Activated T-helper 2 cell treated with anti-CD3 and anti-CD28 coated beads, Interferon-gamma antibody, Interleukin-2, Interleukin-4, amounts not matched to agents 10 μg/mL and 5 μg/mL and 100 μg/mL, durations not matched to agents 14 hours and 24 hours and 36 hours (primary cell): ENCODE data around the gene AQP11. TPM values are rescaled to one million over a fixed set of nuclear protein-coding genes. Genes with fewer than 3 reads are reported as not detected.
"Not testable (repeated sequence)": the region's sequence is repeated elsewhere in the genome, so short reads cannot be mapped to it uniquely, and the experiment has no call there.

ENCODE experiments used
- DNase-seq: peaks from one replicate; pipeline ENCODE4 v3.0.0; 2021; ENCODE audit warnings: low spot score
- H3K27ac Mint-ChIP-seq: one replicate; pipeline ENCODE4 v1.8.0; 2021; ENCODE audit warnings: mixed read lengths
- H3K27me3 Mint-ChIP-seq: one replicate; pipeline ENCODE4 v1.8.0; 2021; ENCODE audit warnings: low read depth, mixed read lengths
- H3K36me3 Mint-ChIP-seq: one replicate; pipeline ENCODE4 v1.8.0; 2021; ENCODE audit warnings: low read depth, mixed read lengths
- H3K4me1 Mint-ChIP-seq: one replicate; pipeline ENCODE4 v1.8.0; 2021; ENCODE audit warnings: low read depth, mixed read lengths
- H3K4me3 Mint-ChIP-seq: one replicate; pipeline ENCODE4 v1.8.0; 2021; ENCODE audit warnings: low read depth, mild to moderate bottlenecking, moderate library complexity, mixed read lengths
- H3K9me3 Mint-ChIP-seq: one replicate; pipeline ENCODE4 v1.8.0; 2021; ENCODE audit warnings: mixed read lengths
- intact Hi-C: fragments of 100-400 bp; cut with micrococcal nuclease; formaldehyde crosslinking; loops from one replicate; pipeline ENCODE4 v1.15.1; 2023
- total RNA-seq: library from RNA; stranded (reverse); gene quantifications from 2 replicates; pipeline ENCODE4 v1.2.3, GENCODE V29; 2022

AQP11 gene
- total RNA-seq, 1 donor from 2014 or later = 0.52 TPM

DNA sequence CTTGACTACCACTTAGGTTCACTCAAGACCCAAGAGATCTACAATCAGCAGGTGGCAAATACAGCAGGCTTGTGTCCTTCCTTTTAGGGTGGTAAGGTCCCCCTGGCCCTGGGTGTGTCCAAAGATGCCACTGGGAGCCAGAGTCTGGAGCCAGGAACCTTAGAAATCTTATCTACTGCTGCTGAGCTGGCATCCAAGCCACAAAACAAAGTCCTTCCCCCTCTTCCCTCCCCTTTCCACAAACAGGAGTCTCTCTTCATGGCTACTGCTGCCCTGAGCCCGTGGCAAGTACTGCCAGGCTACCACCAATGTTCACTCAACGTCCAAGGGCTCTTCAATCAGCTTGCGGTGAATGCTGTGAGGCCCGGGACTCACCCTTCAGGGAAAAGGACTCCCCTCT is 21.4 kb upstream of the AQP11 start:
- intact Hi-C loops = no loop called here
- DNase-seq = no peak
- H3K27ac Mint-ChIP-seq = no peak overlapping the region
- no peak overlapping the region for H3K4me3 Mint-ChIP-seq
- H3K36me3 Mint-ChIP-seq = no peaks in the 10 kb centered on the region
- no peaks in the 10 kb centered on the region for H3K4me1 Mint-ChIP-seq
- no peaks in the 10 kb centered on the region for H3K9me3 Mint-ChIP-seq
- peaks cover 8% of the 10 kb centered on the region for H3K27me3 Mint-ChIP-seq

DNA sequence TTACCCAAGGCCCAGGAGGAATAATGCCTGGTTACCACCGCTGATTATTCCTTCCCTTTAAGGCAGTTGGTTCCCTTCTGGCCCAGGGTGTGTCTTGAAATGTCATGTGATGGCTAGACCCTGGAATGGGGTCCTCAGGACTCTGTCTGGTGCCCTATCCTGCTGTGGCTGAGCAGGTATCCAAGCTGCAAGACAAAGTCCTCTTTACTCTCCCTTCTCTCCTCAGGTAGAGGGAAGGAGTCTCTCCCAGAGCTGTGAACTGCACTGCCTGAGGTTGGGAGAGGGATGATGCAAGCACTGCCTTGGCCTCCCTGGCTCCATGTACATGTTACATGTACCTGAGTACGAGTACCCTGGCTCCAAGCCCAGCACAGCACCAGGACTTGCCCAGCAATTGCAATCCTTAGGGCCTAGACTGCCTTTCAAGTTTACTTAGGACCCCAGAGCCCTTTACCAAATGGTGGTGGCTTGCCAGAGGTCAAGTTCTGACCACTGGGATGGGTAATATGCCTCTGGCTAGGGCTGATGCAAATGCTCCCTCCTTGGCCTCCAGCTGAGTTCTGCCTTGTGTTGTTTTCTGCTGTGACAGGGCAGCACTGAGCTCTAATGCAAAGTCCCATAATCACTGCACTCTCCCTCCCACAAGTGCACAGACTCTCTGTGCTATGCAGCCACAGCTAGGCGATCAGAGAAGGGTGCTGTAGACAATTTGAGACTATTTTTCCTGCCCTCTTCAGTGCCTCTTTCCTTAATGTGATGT is 20.7 kb upstream of the AQP11 start:
- no peaks in the 10 kb centered on the region for H3K36me3 Mint-ChIP-seq
- H3K27me3 Mint-ChIP-seq = peaks cover 8% of the 10 kb centered on the region
- intact Hi-C loops = no loop called here

DNA sequence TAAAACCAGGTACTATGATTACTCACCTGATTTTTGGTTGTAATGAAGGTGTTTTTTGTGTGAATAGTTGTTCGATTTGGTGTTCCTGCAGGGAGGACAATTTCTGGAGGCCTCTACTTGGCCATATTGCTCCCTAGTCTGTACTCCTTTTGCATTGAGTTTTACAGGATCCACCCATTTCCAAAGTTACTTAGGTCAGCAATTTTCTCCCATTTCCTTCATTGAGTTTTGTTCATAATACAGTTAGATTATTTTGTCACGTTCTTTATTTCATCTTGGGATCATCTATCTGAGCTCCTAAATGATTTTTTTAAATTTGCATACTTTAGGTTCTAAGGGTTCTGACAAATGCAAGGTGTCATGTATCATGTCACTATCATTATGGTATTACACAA is 20.1 kb upstream of the AQP11 start:
- DNase-seq = no peak
- intact Hi-C loops = no loop called here
- no peak overlapping the region for H3K27ac Mint-ChIP-seq
- peaks cover 8% of the 10 kb centered on the region for H3K27me3 Mint-ChIP-seq
- no peaks in the 10 kb centered on the region for H3K4me1 Mint-ChIP-seq
- H3K4me3 Mint-ChIP-seq = no peak overlapping the region
- H3K36me3 Mint-ChIP-seq = no peaks in the 10 kb centered on the region
- H3K9me3 Mint-ChIP-seq = no peaks in the 10 kb centered on the region

More for the DNA sequence above, 20.7 kb upstream of the AQP11 start:
- H3K4me3 Mint-ChIP-seq = no peak overlapping the region
- no peaks in the 10 kb centered on the region for H3K9me3 Mint-ChIP-seq
- no peak overlapping the region for H3K27ac Mint-ChIP-seq
- DNase-seq = no peak
- H3K4me1 Mint-ChIP-seq = no peaks in the 10 kb centered on the region

GRCh38 chr11:77570896-77571295 is 18.9 kb upstream of the AQP11 start:
- H3K4me3 Mint-ChIP-seq, H3K27ac Mint-ChIP-seq, DNase-seq, H3K4me1 Mint-ChIP-seq, intact Hi-C loops, H3K27me3 Mint-ChIP-seq, H3K36me3 Mint-ChIP-seq, H3K9me3 Mint-ChIP-seq: not testable (repeated sequence)

DNA sequence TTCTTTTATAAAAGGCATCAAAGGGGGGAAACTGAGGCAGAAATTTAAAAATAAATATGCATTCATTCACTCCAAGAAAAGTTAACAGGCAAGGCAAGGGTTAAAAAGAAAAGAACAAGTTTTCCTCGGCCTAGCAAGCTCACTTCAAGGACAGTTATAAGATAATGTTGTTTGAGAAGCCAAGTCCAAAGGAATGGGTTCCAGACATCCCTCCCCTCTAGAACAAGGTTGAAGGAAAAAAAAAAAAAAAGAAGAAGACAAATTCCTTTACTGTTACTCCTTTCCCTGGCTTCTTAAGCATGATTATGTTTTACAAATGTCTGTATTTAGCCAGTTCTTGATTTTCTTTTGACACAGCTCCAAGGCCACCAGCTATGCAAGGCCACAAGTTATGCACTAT is 14.3 kb upstream of the AQP11 start:
- H3K4me3 Mint-ChIP-seq, H3K27me3 Mint-ChIP-seq, H3K9me3 Mint-ChIP-seq, DNase-seq, H3K27ac Mint-ChIP-seq, H3K36me3 Mint-ChIP-seq, H3K4me1 Mint-ChIP-seq, intact Hi-C loops: not testable (repeated sequence)

DNA sequence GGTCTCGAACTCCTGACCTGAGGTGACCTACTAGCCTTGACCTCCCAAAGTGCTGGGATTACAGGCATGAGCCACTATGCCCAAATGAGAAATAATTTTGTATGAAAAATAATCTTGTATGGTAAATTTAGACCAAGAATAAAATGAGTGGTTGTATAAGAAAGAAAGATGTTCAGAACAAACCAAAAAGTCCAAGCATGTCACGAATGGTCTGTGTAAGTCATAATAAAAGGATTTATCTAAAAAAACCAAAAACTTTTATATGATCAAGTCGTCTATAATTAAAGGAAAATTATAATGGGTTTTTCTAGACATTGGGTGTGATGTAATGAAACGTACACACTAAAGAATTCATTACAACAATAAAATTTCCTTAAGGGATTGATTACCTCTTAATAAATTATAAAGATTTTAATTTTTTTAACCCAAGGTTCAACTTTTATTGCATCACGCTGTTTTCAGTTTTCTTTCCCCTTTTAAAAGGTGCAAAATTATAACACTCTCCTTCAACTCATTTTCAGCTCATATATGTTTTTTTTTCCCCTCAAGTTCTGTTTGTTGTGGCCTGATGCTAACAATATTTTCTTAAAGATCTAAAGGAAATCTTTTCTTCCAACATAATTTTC is 8.9 kb upstream of the AQP11 start:
- Mint-ChIP-seq H3K4me1 (no peaks in the 10 kb centered on the region), H3K36me3 (peaks cover 3% of the 10 kb centered on the region), H3K27me3 (peaks cover 5% of the 10 kb centered on the region), H3K9me3 (peaks cover 26% of the 10 kb centered on the region), H3K27ac (no peak overlapping the region), H3K4me3 (no peak overlapping the region)
- intact Hi-C loops = loop anchor here (10.0 kb wide), 1 partner anchor 106 kb away; the partner anchor contains the start of gene PAK1
- DNase-seq = no peak

DNA sequence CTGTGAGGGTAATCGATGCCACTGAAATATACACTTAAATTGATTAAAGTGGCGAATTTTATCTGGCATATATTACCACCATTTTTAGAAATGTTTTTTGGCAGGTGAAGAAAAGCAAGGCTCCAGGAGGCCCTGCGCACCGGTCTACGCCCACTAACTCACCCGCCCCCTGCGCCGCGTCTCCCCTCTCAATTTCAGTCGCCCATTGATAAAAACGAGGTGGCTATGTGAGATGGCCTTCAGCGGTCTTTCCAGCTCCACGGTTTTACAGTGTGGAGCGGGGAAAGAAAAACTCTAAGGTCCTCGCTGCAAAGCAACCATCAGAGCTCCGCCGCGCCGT is 602 bp upstream of the AQP11 start:
- Mint-ChIP-seq H3K36me3 (no peaks in the 10 kb centered on the region), H3K4me3 (peak overlapping the region; percentile 84), H3K27ac (peak overlapping the region; percentile 35), H3K27me3 (peaks cover 8% of the 10 kb centered on the region), H3K4me1 (peaks cover 14% of the 10 kb centered on the region), H3K9me3 (no peaks in the 10 kb centered on the region)
- DNase-seq = no peak
- intact Hi-C loops = loop anchor here (10.0 kb wide), 1 partner anchor 114 kb away; the partner anchor contains the start of gene PAK1

GRCh38 chr11:77590194-77590782 is 535 bp downstream of the AQP11 start:
- intact Hi-C loops = no loop called here
- peak overlapping the region; percentile 60 for H3K27ac Mint-ChIP-seq
- H3K4me3 Mint-ChIP-seq = peak overlapping the region; percentile 89
- peaks cover 8% of the 10 kb centered on the region for H3K27me3 Mint-ChIP-seq
- H3K9me3 Mint-ChIP-seq = no peaks in the 10 kb centered on the region
- peaks cover 14% of the 10 kb centered on the region for H3K4me1 Mint-ChIP-seq
- no peaks in the 10 kb centered on the region for H3K36me3 Mint-ChIP-seq
- no peak for DNase-seq

DNA sequence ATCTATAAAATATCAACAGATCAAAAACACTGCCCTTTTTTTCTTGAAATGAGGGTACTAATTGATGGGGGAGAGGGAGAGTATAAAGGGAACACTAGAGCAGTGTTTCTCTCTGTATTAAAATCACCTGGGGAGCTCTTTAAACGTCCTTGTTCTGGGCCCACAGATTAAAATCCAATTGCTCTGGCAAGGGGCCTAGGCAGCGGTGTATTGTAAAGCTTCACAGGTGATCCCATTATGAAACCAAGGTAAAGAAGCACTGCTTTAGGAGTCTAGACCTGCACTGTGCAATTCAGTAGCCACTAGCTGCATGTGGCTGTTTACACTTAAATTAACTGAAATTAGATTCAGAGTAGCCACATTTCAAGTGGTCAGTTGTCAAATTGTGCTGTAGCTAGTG is 3.0 kb downstream of the AQP11 start:
- no peaks in the 10 kb centered on the region for H3K27me3 Mint-ChIP-seq
- no peak overlapping the region for H3K4me3 Mint-ChIP-seq
- no peaks in the 10 kb centered on the region for H3K36me3 Mint-ChIP-seq
- intact Hi-C loops = no loop called here
- H3K27ac Mint-ChIP-seq = no peak overlapping the region
- no peaks in the 10 kb centered on the region for H3K9me3 Mint-ChIP-seq
- peaks cover 14% of the 10 kb centered on the region for H3K4me1 Mint-ChIP-seq
- DNase-seq = no peak

- H3K36me3 Mint-ChIP-seq = no peaks in the 10 kb centered on the region
- no peaks in the 10 kb centered on the region for H3K9me3 Mint-ChIP-seq
- intact Hi-C loops = no loop called here
- no peak for DNase-seq
- H3K4me1 Mint-ChIP-seq = peaks cover 12% of the 10 kb centered on the region
- H3K27ac Mint-ChIP-seq = no peak overlapping the region
- H3K4me3 Mint-ChIP-seq = no peak overlapping the region
- no peaks in the 10 kb centered on the region for H3K27me3 Mint-ChIP-seq
Measured at GRCh38 chr11:77593883-77594282, 4.1 kb downstream of the AQP11 start.

GRCh38 chr11:77596626-77597025 is 6.9 kb downstream of the AQP11 start:
- H3K27me3 Mint-ChIP-seq = no peaks in the 10 kb centered on the region

GRCh38 chr11:77598195-77598594 is 8.4 kb downstream of the AQP11 start:
- no peaks in the 10 kb centered on the region for H3K4me1 Mint-ChIP-seq
- no peaks in the 10 kb centered on the region for H3K27me3 Mint-ChIP-seq
- intact Hi-C loops = no loop called here
- H3K27ac Mint-ChIP-seq = no peak overlapping the region
- no peak overlapping the region for H3K4me3 Mint-ChIP-seq
- H3K36me3 Mint-ChIP-seq = peaks cover 2% of the 10 kb centered on the region
- H3K9me3 Mint-ChIP-seq = no peaks in the 10 kb centered on the region
- DNase-seq = no peak

More at GRCh38 chr11:77596626-77597025, 6.9 kb downstream of the AQP11 start:
- intact Hi-C loops = no loop called here
- no peak overlapping the region for H3K27ac Mint-ChIP-seq
- H3K4me1 Mint-ChIP-seq = no peaks in the 10 kb centered on the region
- H3K36me3 Mint-ChIP-seq = peaks cover 2% of the 10 kb centered on the region
- no peaks in the 10 kb centered on the region for H3K9me3 Mint-ChIP-seq
- no peak overlapping the region for H3K4me3 Mint-ChIP-seq
- no peak for DNase-seq

DNA sequence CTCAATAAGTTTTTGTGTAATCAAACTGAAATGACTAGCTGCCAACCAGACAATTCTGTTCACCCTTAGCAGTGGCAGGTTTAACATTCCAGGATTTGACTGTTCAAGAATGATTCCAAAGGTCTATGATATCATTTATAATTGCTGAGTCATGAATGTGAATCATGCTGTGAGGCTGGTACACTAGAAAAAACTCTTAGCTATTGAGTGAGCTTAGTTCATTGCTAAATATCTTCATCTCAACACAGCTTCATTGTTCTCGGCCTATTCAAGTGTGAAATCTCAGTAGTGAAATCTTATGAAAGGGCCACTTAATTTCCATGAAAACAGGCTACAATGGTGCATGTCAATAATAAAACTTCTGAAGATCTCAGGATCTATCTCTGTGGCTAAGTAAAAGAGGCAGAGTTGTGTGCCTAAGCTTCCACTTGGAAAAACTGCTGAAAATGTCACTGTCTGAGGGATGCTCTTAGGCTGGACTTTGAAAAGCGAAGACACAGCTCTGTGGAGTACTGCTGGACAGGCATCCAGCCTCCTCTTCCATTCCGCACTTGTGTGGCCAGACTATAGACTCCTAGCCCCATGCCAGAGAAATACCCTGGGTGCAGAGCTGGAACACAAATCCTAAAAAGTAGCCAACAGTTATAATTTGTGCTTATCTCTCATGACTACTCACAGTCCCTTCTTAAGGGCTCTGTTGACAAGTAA is 12.8 kb downstream of the AQP11 start:
- no peaks in the 10 kb centered on the region for H3K9me3 Mint-ChIP-seq
- H3K4me1 Mint-ChIP-seq = no peaks in the 10 kb centered on the region
- no peak overlapping the region for H3K27ac Mint-ChIP-seq
- no peak overlapping the region for H3K4me3 Mint-ChIP-seq
- no peak for DNase-seq
- H3K36me3 Mint-ChIP-seq = peaks cover 7% of the 10 kb centered on the region
- no peaks in the 10 kb centered on the region for H3K27me3 Mint-ChIP-seq
- intact Hi-C loops = no loop called here
